Activated effector memory CD4-positive, alpha-beta T cell treated with anti-CD3 and anti-CD28 coated beads, Interleukin-2, amount 50 U/mL, for 16 hours (primary cell): Measurements from ENCODE around the gene MRGPRD.

Source experiments
- DNase-seq: peaks from one replicate; pipeline ENCODE4 v3.0.0-alpha.2; 2020

Gene MRGPRD

GRCh38 chr11:68946416-68947090 is 34.2 kb downstream of the MRGPRD start:
- DNase-seq, result no peak

- DNase-seq, result no peak
Measured at GRCh38 chr11:68942751-68943271, 38.0 kb downstream of the MRGPRD start.

GRCh38 chr11:68942095-68942620 is 38.6 kb downstream of the MRGPRD start:
- no peak for DNase-seq

- DNase-seq, result no peak
Measured at GRCh38 chr11:68941324-68942094, 39.3 kb downstream of the MRGPRD start.

GRCh38 chr11:68940651-68941323 is 40.0 kb downstream of the MRGPRD start:
- no peak for DNase-seq

GRCh38 chr11:68939583-68940555 is 40.9 kb downstream of the MRGPRD start:
- no peak for DNase-seq

GRCh38 chr11:68938816-68939582 is 41.8 kb downstream of the MRGPRD start:
- DNase-seq, result no peak

- DNase-seq, result no peak
Measured at GRCh38 chr11:68938088-68938487, 42.7 kb downstream of the MRGPRD start.

GRCh38 chr11:68936676-68937620 is 43.8 kb downstream of the MRGPRD start:
- DNase-seq, result no peak

- DNase-seq, result no peak
Measured at GRCh38 chr11:68936358-68936636, 44.5 kb downstream of the MRGPRD start.

- no peak for DNase-seq
Measured at GRCh38 chr11:68935516-68936357, 45.0 kb downstream of the MRGPRD start.

GRCh38 chr11:68935066-68935465 is 45.7 kb downstream of the MRGPRD start:
- no peak for DNase-seq

- DNase-seq, result no peak
Measured at GRCh38 chr11:68934666-68935065, 46.1 kb downstream of the MRGPRD start.

- DNase-seq, result no peak
Measured at GRCh38 chr11:68934321-68934645, 46.5 kb downstream of the MRGPRD start.

GRCh38 chr11:68933605-68934320 is 47.0 kb downstream of the MRGPRD start:
- DNase-seq, result no peak

- DNase-seq, result no peak
Measured at GRCh38 chr11:68932933-68933577, 47.7 kb downstream of the MRGPRD start.

- no peak for DNase-seq
Measured at GRCh38 chr11:68932358-68932757, 48.4 kb downstream of the MRGPRD start.

- no peak for DNase-seq
Measured at GRCh38 chr11:68931911-68932310, 48.9 kb downstream of the MRGPRD start.
